HEK293 (cell line): ENCODE results near the gene ELN.

Experiments
- CTCF ChIP-seq: fragments of 450-650 bp; formaldehyde crosslinking; IDR thresholded peaks from 2 replicates; pipeline ENCODE4 v1.5.1; 2016; ENCODE audit warnings: missing biosample characterization, missing genetic modification characterization
- TCF7L2 ChIP-seq: IDR thresholded peaks from 2 replicates; pipeline ENCODE4 v1.6.1; 2011; ENCODE audit warnings: low read depth, mild to moderate bottlenecking, inconsistent platforms, low read length, moderate library complexity, borderline replicate concordance
- ZFP3 ChIP-seq: fragments of 450-650 bp; formaldehyde crosslinking; IDR thresholded peaks from 2 replicates; pipeline ENCODE4 v1.5.1; 2016; ENCODE audit warnings: low read depth, missing biosample characterization, missing genetic modification characterization
- ZNF248 ChIP-seq: fragments of 450-650 bp; formaldehyde crosslinking; IDR thresholded peaks from 2 replicates; pipeline ENCODE4 v1.5.1; 2017; ENCODE audit warnings: missing biosample characterization, missing genetic modification characterization
- ZNF391 ChIP-seq: fragments of 450-650 bp; formaldehyde crosslinking; IDR thresholded peaks from 2 replicates; pipeline ENCODE4 v1.5.1; 2016; ENCODE audit warnings: low read depth, missing biosample characterization, missing genetic modification characterization, borderline replicate concordance
- ZNF398 ChIP-seq: fragments of 450-650 bp; formaldehyde crosslinking; IDR thresholded peaks from 2 replicates; pipeline ENCODE4 v1.5.1; 2017; ENCODE audit warnings: missing biosample characterization, missing genetic modification characterization
- ZNF555 ChIP-seq: fragments of 450-650 bp; formaldehyde crosslinking; conservative IDR thresholded peaks from 2 replicates; pipeline ENCODE4 v1.5.1; 2017; ENCODE audit warnings: missing biosample characterization, mild to moderate bottlenecking, missing genetic modification characterization, inconsistent platforms
- ZNF600 ChIP-seq: fragments of 450-650 bp; formaldehyde crosslinking; IDR thresholded peaks from 2 replicates; pipeline ENCODE4 v1.5.1; 2016; ENCODE audit warnings: missing biosample characterization, missing genetic modification characterization

- TF ChIP-seq ZNF248 (tag by site-specific recombination) (no peak), ZNF600 (tag by site-specific recombination) (no peak), ZFP3 (tag by site-specific recombination) (no peak), ZNF391 (tag by site-specific recombination) (no peak), CTCF (tag by site-specific recombination) (no peak), ZNF398 (tag by site-specific recombination) (no peak), ZNF555 (tag by site-specific recombination) (no peak), TCF7L2 (no peak)
Observed at GRCh38 chr7:73987298-73987697, 40.7 kb upstream of the ELN start.
